SKM-1 (cell line): ENCODE results near the gene ZCCHC2.

Experiments
- DNase-seq: peaks from one replicate; lab custom pipeline; 2025; ENCODE audit not compliant: unreplicated experiment; lab: John Stamatoyannopoulos, UW

Gene ZCCHC2

DNA sequence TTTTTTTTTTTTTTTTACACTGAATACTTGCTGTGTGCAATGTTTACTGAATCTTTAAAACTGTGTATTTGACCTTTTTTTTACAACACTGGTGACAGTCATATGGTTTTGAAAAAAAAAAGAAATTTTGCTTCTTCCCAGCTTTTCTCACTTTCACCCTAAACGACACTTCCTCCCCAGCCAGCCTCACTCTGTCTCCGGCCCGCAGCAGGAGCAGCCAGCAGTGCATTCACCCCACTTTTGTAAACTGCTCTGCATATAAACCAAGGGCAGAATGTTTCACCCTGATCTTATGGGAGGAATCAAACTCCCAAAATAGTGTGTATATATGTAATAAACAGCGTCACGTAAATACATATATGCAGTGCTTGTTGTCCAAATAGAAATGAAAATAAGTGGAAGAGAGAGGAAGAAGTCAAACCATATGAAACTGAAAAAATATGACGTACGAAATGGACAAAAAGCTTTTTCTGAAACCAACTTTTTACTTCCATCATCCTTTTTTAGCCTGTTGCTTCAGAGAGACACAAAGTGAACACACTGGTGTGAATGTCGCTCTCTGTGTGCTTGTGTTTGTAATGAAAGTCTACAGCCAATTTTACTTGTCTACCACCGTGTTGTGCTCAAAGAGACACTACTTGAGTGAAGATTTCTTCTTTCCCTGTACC lies 54.2 kb downstream of the ZCCHC2 start:
- DNase-seq = no peak

DNA sequence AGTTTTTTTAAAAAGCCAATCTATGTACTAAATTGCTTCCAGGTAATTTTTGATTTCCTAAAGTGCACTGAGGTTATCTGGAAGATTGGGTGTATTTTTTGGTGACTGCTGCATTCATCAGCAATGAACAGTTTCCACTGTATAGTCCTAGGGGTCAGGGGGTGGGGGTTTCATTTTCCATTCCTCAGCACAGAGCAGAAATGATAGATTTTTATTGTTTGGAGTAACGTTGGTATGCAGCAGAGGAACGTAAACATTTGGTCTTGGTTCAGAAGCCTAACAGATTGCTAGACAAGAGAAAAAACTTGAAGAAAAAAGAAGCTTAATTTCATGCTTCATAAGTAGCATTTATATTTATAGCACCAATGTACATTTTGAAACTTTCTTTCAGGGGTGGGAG lies 54.9 kb downstream of the ZCCHC2 start:
- no peak for DNase-seq

- DNase-seq = no peak
Measured at GRCh38 chr18:62578980-62579511, 56.2 kb downstream of the ZCCHC2 start.

GRCh38 chr18:62583376-62583775 lies 60.6 kb downstream of the ZCCHC2 start:
- DNase-seq = no peak

GRCh38 chr18:62584241-62585120 lies 61.7 kb downstream of the ZCCHC2 start:
- peak; percentile 80 for DNase-seq

DNA sequence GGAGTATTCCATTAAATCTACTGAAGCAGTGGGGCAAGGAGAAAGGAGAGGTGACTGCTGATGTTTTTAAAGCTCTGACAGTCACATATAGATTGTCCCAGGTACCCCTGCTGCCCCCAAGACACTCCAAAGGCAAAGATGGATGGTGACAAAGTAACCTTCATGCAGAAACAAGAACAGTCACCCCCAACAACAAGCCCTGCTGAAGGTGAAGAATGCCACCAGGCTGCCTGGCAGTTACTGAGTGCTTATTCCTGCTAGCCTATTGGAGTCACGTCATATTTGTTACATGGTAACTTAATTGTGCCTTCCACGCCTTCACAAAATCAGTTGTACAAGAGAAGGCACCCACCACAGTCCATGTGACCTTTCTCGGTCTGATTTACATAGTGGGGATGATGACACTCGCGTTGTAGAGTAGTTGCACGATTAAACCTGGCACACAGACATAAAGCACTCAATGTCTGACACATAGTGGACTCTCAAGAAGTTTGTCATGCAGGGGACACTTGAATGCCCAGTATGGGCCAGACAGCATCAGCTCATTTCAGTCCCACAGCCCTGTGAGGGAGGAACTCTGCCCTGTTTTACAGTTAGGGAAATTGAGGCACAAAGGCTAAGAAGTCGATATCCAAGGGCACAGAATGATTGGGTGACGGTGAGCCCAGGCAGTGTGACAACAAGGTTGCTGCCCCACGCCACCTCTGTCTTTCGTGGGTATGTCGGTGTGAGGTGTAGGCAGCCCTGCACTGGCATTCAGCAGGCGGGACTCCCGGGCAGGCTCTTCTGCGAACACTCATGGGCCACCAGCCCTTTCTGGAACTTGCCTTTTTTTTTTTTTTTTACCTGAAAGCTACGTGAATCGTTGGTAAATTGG lies 62.7 kb downstream of the ZCCHC2 start:
- DNase-seq = no peak

GRCh38 chr18:62586151-62586774 lies 63.4 kb downstream of the ZCCHC2 start:
- DNase-seq = peak; percentile 11

DNA sequence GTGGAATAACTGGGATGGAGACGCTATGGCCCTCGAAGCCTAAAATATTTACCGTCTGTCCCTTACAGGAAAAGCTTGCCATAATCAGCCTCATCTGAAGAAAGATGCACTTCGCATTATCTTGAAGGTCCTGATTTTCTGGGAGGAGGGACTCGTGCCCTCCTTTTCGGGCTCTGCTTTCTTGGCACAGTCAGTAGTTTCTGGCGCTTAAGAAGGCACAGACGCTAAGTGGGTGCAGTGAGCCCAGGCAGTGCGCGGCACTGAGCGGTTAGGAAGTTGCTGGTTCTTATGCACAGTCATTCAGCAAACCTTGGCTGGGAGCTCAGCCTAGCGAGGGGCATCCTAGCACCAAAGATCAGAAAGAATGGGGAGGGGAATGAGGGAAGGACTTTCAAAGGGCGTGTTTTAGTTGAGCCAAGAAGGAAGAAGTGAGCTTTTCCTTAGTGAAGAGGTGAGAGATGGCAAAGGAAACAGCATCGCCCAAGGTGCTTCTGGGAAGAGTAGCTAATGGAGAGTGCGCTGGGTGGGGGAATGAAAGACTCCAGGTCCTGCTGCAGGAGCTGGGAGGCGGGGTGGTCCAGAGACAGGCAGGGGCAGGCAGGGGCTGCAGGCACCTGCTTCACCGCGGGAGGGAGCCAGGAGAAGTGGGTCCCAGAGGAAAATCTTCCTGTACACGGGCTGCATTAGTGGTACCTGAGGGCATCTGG lies 64.1 kb downstream of the ZCCHC2 start:
- no peak for DNase-seq

DNA sequence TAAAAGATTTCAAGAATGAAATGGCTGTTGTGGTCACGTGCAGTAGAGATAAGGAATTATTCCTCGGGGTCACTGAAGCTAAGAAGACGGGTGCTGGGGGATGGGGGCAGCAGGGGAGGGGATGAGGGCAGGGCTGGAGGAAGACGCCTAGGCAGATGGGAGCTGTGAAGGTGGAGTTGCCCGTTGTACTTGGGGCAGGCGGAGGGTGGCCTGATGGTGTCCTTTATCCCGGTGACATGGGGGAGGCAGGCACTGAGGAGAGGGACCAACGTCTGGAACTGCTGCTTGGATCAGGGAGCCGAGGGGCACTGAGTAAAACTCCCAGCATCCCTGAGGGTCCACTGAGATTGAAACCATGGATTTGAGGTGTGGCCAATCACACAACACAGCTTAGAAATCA lies 64.9 kb downstream of the ZCCHC2 start:
- DNase-seq = no peak

- no peak for DNase-seq
Measured at GRCh38 chr18:62588217-62588616, 65.4 kb downstream of the ZCCHC2 start.

- no peak for DNase-seq
Measured at GRCh38 chr18:62590799-62591590, 68.2 kb downstream of the ZCCHC2 start.

DNA sequence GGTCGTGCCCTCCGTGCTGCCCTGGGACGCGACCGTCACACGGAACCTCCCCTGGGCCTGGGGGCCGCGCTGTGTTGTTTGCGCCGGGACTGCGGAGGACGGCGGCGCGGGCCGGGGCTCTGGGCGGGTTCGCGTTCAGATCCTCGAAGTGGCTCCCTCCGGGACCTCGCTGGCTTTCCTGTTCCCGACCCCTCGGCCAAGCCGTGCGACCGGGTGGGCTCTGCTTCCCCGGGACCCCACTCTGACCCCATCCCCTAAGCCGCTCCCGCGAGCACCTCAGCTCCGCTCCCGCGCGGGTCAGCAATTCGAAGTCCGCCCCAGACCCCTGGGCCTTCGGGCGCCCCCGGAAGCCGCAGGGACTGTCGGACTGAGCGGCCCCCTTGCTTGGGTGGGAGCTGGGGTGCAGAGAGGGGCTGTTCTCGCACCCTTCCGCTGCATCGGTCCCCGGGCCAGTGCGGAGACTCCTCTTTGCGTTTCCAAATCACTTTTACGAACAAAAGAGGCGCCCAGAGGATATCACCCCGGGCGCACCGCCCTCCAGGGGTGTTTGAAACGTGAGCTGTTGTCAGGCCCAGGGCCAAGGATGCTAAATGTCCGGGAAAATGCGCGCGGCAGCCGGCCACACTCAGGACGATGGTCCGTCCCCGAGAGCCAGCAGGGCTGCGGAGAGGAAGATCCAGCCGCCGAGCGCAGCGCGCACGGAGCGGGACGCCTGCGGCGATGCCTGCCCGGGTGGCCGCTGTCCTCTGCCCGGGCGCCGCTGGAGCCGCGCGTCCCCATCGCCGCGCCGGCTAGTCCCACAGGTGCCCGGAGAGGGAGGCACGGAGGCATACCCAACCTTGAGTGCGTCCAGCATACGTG lies 73.5 kb downstream of the ZCCHC2 start:
- DNase-seq = no peak

GRCh38 chr18:62601871-62602270 lies 79.0 kb downstream of the ZCCHC2 start:
- DNase-seq = no peak

DNA sequence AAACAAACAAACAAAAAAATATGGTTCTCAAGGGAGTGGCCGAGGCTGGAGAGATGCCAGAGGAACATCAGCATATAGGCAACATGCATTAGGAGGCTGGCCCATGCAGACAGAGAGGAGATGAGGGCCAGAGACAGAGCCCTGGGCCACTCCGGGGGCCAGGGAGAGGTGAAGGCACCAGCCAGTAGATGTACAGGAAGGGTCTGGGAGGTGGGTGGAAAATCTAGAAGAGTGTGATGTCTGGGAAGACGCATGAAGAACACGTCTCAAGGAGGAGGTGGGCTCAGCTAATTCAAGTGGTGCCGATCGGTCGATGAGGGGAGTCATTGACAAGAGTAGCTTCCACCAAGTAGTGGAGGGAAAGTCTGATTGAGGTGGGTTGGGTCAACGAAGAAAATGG lies 79.9 kb downstream of the ZCCHC2 start:
- no peak for DNase-seq

DNA sequence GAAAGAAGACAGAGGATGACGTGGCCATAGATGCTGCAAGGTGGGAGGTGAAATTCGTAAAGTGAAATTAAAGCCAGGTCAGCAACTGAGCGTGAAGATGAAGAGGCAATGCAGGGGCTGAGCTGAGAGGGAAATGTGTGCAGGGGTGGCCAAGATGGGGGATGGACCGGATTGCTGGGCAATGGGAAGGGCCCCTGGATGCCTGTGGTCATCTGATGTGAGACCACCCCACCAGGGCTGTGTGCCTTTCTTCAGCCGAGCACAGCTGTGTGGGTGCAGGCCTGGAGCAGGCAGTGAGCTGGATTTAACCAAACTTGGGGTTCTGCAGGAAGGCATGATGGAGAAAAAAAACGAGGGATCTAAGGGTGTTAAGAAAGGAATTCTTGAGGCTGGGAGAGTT lies 80.4 kb downstream of the ZCCHC2 start:
- no peak for DNase-seq

DNA sequence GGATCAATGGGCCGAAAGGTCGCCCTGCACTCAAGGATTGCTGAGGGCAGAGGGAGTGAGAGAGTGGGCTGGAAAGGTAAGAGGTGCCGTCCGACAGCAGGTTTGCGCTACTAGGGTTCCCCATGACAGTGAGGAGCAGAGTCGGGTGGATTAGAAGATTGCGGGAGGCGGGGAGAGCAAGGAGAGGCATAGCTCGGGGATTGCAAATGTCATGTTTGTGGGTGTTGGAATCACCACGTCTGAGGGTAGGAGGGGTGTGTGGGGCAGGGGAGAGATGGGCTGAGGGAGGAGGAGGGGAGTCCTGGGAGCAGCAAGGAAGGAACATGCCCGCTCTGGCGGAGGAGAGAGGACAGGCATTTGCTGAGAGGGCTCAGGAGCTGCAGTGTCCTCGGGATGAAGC lies 81.2 kb downstream of the ZCCHC2 start:
- DNase-seq = no peak

DNA sequence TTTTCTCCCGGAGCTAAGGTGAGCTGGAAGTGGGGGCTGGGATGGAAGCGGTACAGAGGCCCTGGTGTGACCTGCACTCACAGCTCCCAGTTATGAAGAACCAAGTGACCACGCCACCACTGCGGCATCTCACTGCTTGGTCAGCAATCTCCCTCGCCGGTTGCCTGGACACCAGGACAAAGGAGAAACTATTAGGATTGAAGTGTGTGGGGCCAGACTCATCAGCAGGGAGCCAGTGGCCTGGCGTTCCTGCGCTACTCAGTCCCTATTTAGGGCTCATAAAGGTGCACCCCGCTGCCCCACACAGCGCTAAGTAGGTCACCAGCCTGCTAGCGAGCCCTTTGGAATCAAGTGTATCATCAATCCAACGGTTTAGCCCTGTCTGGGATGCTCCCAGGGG lies 82.9 kb downstream of the ZCCHC2 start:
- DNase-seq = no peak

DNA sequence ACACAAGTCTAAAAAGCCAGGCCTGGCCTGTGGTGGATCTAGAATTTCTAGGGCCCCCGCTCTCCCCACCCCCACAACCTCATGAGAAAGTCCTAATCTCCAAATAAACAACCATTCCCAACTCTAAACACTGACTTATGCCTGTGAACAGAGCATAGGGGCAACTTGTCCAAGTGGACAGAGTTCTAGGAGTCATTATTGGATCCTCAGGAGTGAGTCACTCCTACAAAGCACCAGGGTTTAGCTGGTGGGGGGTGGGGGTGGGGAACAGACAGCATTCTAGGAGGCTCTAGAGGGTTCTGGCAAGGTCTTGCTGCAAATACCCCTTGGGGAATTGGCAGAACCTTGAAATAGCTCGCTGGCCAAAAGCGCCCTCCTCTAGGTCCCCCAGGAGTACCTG lies 83.3 kb downstream of the ZCCHC2 start:
- DNase-seq = no peak
